GM21390 (cell line): Measurements from ENCODE around the gene ATP6AP1.
"Not testable (repeated sequence)": the region's sequence is repeated elsewhere in the genome, so short reads cannot be mapped to it uniquely, and the experiment has no call there.

Experiments
- ATAC-seq: cut with Tn5 transposase; IDR thresholded peaks from one replicate; pipeline ENCODE4 v1.9.1; 2021; ENCODE audit not compliant: unreplicated experiment

Gene ATP6AP1

DNA sequence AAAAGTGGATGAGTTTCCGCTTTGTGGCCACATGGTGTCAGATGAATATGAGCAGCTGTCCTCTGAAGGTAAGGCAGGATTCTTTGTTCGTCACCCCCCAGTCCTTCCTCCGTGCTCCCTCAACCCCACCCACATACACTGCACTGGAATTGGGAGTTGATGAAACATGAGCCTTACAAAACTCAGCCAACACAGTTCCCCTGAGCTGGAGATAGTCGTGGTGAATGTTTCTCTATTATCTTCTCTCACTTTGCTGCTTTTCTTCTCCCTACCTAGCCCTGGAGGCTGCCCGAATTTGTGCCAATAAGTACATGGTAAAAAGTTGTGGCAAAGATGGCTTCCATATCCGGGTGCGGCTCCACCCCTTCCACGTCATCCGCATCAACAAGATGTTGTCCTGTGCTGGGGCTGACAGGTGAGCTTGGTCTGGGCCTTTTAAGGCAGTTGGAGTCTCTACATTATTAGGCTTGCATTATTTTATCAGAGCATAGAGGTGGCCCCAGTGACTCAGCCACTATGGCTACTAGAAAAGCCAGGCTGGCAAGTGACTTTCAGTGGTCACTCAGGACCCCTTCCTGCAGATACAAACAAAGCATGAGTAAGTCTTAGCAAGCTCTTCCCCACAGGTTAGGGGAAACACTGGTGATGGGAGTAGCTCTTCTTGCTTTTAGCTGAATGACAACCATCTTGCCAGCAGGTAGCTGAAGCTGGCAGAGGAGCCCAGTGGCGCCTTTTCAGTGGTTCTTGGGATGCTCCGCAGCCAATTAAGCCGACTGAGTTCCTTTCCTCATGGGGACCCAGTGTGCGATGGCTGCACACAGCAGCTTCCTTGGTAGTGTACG lies 28.7 kb upstream of the ATP6AP1 start:
- ATAC-seq = no peak

GRCh38 chrX:154400369-154400817 lies 28.1 kb upstream of the ATP6AP1 start:
- not testable (repeated sequence) for ATAC-seq

GRCh38 chrX:154401045-154401799 lies 27.3 kb upstream of the ATP6AP1 start:
- ATAC-seq = no peak

DNA sequence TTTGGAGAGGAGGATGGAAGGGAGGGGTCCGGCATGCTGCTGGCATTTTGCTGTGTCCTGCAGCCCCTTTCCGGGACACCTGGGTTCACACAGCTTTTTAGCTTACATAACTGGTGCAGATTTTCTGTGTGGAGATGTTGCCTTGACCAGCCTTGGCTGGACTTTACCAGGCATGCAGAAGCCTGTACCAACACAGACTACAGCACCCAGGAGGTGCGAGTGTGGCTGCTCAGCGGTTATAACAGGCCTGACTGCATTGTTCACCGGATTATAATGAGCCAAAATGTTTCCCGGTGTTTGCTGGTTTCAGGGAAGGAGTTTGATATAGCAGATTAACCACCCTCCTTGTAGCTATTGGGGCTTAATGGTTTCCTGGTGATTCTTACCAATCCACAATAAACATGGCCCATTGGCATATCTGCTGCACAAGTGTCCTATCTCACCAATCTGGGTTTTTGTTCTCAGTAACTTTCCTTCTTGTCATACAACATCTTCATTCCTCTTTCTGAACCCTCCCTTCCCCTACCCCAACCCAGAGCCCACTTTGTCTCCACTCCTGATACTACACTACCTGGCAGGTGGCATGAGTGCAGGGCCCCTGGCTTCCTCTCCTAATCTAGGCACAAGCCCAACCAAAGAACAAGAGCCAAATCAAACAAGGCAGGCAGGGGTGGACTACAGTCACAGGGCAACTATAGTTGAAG lies 26.4 kb upstream of the ATP6AP1 start:
- no peak for ATAC-seq

- no peak for ATAC-seq
Measured at GRCh38 chrX:154402622-154403127, 25.8 kb upstream of the ATP6AP1 start.

GRCh38 chrX:154403192-154403591 lies 25.3 kb upstream of the ATP6AP1 start:
- no peak for ATAC-seq

DNA sequence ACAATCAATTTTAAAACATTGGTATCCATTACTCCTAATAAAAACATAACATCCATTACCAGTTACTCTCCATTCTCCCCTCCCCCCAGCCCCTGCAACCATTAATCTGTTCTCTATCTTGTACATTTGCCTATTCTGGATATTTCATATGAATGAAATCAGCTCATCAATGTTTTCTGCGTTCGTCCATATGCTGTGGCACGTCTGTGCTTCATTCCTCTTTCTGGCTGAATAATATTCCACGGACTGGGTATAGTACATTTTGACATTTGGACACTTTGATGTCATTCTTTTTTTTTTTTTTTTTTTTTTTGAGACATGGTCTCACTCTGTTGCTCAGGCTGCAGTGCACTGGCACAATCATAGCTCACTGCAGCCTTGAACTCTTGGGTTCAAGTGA lies 24.6 kb upstream of the ATP6AP1 start:
- no peak for ATAC-seq

DNA sequence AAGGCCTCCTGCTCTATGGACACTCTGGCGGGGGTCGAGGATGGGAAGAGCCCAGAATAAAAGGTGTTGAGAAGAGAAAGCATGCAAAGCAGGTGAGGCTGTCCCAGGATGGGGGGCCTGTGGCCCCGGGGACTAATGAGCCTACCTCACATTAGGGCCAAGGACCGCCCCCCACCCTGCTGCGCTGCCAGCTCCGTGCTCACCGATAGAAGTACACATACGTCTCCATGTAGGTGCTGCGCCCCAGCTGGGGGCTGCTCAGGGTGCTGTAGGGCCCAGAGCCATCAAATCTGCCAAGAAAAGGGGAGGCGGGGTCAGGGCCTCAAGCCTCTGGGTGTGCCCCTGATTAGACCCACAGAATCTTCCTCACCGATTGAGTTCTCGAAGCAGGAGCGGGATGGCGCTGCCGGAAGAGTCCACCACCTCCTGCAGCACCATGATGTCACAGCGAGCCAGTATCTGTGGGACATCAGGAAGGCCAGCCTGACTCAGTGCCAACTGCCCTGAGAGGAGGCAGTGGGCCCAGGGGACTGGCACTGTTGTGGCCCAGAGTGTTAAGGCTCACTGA lies 23.8 kb upstream of the ATP6AP1 start:
- no peak for ATAC-seq

DNA sequence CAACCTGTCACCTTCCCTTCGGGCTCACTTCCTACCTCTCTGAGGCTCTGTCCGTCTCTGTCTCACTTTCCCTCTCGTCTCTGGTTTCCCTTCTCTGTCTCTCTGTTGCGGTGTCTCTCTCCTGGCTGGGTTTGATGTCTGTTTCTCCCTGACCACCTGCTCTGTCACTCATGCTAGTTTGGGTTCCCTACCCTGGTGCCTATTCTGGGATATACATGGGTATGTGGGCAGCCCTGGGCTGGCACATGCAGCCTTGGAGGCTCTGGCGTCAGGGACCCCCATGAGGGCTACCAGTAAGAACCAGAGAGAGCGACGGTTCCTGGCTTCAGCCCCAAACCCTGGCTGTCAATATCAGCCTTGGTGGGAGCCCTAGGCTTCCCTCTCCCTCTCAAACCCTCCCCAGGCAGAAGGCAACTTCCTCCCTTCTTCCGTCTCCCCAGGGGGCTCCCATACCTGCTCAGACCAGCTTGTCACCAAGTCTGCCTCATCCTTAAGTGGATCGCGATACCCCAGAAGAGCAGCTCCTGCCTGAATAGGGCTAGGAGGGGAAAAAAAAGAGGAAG lies 19.7 kb upstream of the ATP6AP1 start:
- no peak for ATAC-seq

- ATAC-seq = peak; percentile 46
Measured at GRCh38 chrX:154409222-154409871, 19.1 kb upstream of the ATP6AP1 start, which contains the start of gene DNASE1L1. Gene DNASE1L1 (minus strand): TSS chrX:154409254. CDS start chrX:154405568, 3,686 bp downstream.

DNA sequence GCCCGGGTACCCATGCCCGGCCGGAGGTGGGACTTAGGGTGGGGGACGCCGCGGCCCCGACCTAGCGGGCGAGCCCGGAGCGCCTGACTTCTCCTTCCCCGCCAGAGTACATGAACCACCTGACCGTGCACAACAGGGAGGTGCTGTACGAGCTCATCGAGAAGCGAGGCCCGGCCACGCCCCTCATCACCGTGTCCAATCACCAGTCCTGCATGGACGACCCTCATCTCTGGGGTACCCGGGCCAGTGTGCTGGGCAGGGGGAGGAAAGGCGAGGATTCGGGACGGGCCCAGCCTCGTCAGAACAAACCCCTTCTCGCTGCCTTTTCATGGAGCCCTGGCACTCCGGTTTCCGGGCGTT lies 16.5 kb upstream of the ATP6AP1 start:
- ATAC-seq = peak; percentile 62

- no peak for ATAC-seq
Measured at GRCh38 chrX:154412468-154412867, 16.0 kb upstream of the ATP6AP1 start.

DNA sequence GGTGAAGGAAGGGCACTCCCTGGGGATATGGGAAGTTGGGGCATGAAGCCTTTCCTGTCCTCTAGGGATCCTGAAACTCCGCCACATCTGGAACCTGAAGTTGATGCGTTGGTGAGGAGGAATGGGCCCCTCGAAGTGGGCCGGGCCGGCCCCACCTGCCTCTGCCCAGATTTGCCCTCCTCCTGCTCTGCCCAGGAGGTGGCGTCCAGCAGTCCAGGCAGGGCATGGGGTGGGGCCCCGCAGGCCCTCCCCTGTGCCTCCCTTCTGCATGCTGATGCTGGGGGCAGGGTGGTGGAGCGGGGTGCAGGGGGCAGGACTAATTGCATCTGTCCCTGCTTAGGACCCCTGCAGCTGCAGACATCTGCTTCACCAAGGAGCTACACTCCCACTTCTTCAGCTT lies 15.3 kb upstream of the ATP6AP1 start:
- no peak for ATAC-seq

GRCh38 chrX:154417157-154417556 lies 11.3 kb upstream of the ATP6AP1 start:
- ATAC-seq = no peak

GRCh38 chrX:154419189-154419588 lies 9.3 kb upstream of the ATP6AP1 start:
- ATAC-seq = no peak

DNA sequence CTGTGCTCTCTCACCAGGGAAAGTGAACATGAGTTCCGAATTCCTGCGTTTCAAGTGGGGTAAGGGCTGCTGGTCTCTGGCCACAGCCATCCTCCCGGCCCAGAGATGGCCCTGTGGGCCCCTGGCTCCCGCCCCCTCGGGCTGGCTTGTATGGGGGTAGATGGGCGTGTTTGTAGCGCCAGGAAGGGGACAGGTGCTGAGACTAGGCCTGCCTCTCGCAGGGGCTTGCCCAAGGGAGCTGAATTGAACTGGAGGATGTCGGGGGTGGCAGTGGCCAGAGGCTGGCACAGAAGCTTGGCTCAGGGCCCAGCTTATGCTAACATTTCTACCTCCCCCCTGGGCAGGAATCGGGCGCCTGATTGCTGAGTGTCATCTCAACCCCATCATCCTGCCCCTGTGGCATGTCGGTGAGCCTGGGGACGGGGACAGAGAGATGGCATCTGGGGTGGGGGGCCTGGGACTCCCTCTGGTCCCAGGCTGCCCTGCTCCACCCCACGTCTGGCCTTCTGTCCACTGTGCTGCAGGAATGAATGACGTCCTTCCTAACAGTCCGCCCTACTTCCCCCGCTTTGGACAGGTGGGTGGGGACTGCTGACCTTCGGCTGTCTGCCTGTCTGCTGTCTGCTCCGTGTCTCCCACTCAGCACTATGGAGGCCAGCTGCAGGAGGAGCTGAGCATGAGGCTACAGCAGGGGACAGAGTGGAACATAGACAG lies 8.6 kb upstream of the ATP6AP1 start:
- no peak for ATAC-seq

- no peak for ATAC-seq
Measured at GRCh38 chrX:154420402-154420756, 8.1 kb upstream of the ATP6AP1 start.

DNA sequence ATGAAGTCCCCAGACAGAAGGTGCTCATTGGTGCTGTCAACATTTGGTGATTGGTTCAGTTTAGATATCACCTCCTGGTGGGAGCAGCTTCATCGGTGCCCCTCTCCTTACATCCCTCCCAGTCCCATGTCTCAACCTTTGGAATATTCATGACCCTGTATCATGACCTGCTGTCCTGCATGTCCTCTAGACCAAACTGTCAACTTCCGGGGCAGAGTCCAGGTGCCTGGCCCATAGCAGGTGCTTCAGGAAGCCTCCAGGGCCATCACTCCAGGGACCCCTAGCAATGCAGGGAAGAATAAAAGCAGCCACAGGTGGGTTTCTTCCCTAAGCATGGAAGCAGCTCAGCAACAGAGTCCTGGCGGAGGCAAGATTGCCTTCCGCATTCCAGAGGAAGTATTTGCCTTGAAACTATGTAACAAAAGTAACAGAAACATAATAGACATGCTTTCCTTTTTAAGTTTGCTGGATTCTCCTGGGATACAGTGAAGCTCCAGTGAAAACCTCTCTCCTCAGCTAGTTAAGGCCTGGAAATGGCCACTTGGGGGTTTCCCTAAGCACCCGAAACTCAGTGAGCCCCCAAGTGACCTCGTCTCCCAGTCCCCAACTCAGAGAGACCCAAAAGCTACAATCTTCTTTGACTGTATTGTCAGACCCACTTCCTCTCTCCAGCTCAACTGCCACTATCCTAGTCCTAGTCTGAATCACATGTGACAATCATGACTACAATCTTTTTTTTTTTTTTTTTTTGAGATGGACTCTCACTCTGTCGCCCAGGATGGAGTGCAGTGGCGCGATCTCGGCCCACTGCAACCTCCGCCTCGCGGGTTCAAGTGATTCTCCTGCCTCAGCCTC lies 1.3 kb upstream of the ATP6AP1 start:
- ATAC-seq = no peak

GRCh38 chrX:154429711-154430110 lies 1.2 kb downstream of the ATP6AP1 start:
- no peak for ATAC-seq
